Fibroblast of skin of abdomen (primary cell): Measurements from ENCODE around the gene ST6GAL1.
"Not testable (repeated sequence)": the region's sequence is repeated elsewhere in the genome, so short reads cannot be mapped to it uniquely, and the experiment has no call there.

ENCODE experiments used
- DNase-seq: peaks from one replicate; pipeline ENCODE4 v3.0.0-alpha.2; 2013

ST6GAL1 gene

GRCh38 chr3:186971106-186971505 lies 40.8 kb downstream of the ST6GAL1 start:
- not testable (repeated sequence) for DNase-seq

- no peak for DNase-seq
These were observed 41.3 kb downstream of the ST6GAL1 start for GRCh38 chr3:186971578-186971977.

- DNase-seq, result no peak
These were observed 43.4 kb downstream of the ST6GAL1 start for GRCh38 chr3:186973702-186974101.

- no peak for DNase-seq
These were observed 44.5 kb downstream of the ST6GAL1 start for GRCh38 chr3:186974824-186975313.

GRCh38 chr3:186975726-186976125 lies 45.4 kb downstream of the ST6GAL1 start:
- DNase-seq, result no peak

- DNase-seq, result peak; percentile 6
These were observed 46.8 kb downstream of the ST6GAL1 start for GRCh38 chr3:186976837-186977750.

- no peak for DNase-seq
These were observed 48.4 kb downstream of the ST6GAL1 start for GRCh38 chr3:186978712-186979111.

GRCh38 chr3:186979852-186980251 lies 49.5 kb downstream of the ST6GAL1 start:
- no peak for DNase-seq

- DNase-seq, result no peak
These were observed 50.7 kb downstream of the ST6GAL1 start for GRCh38 chr3:186980989-186981388.

- no peak for DNase-seq
These were observed 53.3 kb downstream of the ST6GAL1 start for GRCh38 chr3:186983659-186984058.

GRCh38 chr3:186984064-186984463 lies 53.7 kb downstream of the ST6GAL1 start:
- no peak for DNase-seq

- DNase-seq, result no peak
These were observed 55.5 kb downstream of the ST6GAL1 start for GRCh38 chr3:186985661-186986364.

GRCh38 chr3:186986406-186986805 lies 56.1 kb downstream of the ST6GAL1 start:
- DNase-seq, result no peak

GRCh38 chr3:186986816-186987215 lies 56.5 kb downstream of the ST6GAL1 start:
- no peak for DNase-seq

GRCh38 chr3:186988806-186989205 lies 58.5 kb downstream of the ST6GAL1 start:
- DNase-seq, result no peak

- DNase-seq, result no peak
These were observed 59.1 kb downstream of the ST6GAL1 start for GRCh38 chr3:186989429-186989828.

GRCh38 chr3:186990277-186990676 lies 60.0 kb downstream of the ST6GAL1 start:
- no peak for DNase-seq

- no peak for DNase-seq
These were observed 60.6 kb downstream of the ST6GAL1 start for GRCh38 chr3:186990878-186991308.

GRCh38 chr3:186991470-186991869 lies 61.1 kb downstream of the ST6GAL1 start:
- no peak for DNase-seq

GRCh38 chr3:186992096-186992495 lies 61.8 kb downstream of the ST6GAL1 start:
- DNase-seq, result not testable (repeated sequence)

- no peak for DNase-seq
These were observed 63.0 kb downstream of the ST6GAL1 start for GRCh38 chr3:186993210-186993782.

GRCh38 chr3:186994000-186994955 lies 64.0 kb downstream of the ST6GAL1 start:
- DNase-seq, result no peak
